Fibroblast of skin of left biceps (primary cell): ENCODE results near the gene SH3BGRL.
A peak's percentile ranks its signal among the peaks of the same experiment; 100 is the strongest.

Experiments
- DNase-seq, 2 experiments: peaks; one replicate each; pipeline ENCODE4 v3.0.0-alpha.2; 2013; ENCODE audit warnings: low read depth in 2 of 2

SH3BGRL gene

DNA sequence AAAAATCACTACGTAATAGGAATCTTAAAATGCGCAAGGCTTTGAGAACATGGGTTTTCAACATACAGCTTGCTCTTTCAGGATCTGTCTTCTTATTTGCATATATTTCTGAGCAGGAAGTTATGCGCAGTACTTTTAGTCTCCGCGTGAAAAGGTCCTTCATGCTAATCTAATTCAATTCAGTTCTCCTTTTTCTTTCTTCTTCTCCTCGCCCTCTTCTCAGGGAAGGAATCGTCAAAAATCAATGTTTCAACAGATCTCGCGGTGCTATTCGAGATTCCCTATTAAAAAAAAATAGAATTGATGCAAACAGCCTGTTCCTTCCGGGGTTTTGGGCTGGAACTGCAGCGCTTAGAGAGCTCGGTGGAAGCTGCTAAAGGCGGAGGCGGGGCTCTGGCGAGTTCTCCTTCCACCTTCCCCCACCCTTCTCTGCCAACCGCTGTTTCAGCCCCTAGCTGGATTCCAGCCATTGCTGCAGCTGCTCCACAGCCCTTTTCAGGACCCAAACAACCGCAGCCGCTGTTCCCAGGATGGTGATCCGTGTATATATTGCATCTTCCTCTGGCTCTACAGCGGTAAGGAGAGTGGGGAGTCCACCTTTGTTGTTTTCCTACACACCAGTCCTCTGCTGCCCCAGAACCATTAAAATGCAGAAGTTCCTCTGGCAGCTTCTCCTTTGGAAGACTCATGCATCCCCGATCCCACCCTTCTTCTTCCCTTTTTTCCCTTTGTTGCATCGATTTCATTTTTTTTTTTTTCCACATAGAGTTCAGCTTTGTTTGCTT lies at the start of gene SH3BGRL, which contains the start of gene HMGN5:
SH3BGRL (plus strand) TSS at position 432 of the 785 bp plus-strand sequence; CDS start at position 531, 99 bp downstream.
HMGN5 (minus strand) TSS at position 243 of the 785 bp plus-strand sequence. CDS start 80,364 bp downstream, outside the sequence.
- peak; percentile 71 to 72 for DNase-seq

DNA sequence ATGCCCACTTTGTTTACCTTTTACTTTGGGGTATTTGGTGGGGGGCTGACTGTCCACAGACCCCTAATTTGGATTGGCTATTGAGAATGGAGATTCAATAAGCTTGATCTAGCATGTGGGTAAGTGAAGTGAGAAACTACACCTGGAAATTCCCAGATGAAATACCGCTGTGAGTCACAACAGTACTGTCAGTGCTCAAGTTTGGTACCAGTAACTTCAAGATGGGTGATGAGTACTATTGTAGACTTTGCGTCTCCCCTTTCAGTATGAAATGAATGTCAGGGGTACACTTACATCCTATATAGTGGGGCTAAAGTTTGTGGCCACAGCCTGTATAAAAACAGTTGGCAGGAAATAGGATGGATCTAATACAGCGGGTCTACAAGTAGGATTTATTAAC lies 33.5 kb upstream of the SH3BGRL start:
- no peak for DNase-seq

GRCh38 chrX:81174286-81174685 lies 27.6 kb upstream of the SH3BGRL start:
- DNase-seq, result no peak

DNA sequence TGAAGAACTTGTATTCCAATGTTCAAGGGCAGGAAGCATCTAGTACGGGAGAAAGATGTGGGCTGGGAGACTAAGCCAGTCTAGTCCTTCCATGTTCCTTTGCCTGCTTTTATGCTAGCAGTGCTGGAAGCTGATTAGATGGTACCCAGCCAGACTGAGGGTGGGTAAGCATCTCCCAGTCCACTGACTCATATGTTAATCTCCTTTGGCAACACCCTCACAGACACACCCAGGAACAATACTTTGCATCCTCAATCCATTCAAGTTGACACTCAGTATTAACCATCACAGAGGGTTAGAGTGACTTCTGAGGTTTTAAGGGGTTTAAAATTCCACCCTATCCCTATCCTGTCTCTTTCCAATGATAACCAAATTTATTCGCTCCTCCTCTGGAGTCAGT lies 6.6 kb upstream of the SH3BGRL start:
- DNase-seq, result no peak

- no peak for DNase-seq
Measured at GRCh38 chrX:81195712-81196111, 6.2 kb upstream of the SH3BGRL start.

GRCh38 chrX:81201071-81201470 lies 831 bp upstream of the SH3BGRL start:
- DNase-seq, result no peak

GRCh38 chrX:81202456-81202819 lies 536 bp downstream of the SH3BGRL start:
- no peak for DNase-seq

- no peak for DNase-seq
Measured at GRCh38 chrX:81202943-81203342, 1.0 kb downstream of the SH3BGRL start.

- DNase-seq, result no peak
Measured at GRCh38 chrX:81205551-81205950, 3.6 kb downstream of the SH3BGRL start.

DNA sequence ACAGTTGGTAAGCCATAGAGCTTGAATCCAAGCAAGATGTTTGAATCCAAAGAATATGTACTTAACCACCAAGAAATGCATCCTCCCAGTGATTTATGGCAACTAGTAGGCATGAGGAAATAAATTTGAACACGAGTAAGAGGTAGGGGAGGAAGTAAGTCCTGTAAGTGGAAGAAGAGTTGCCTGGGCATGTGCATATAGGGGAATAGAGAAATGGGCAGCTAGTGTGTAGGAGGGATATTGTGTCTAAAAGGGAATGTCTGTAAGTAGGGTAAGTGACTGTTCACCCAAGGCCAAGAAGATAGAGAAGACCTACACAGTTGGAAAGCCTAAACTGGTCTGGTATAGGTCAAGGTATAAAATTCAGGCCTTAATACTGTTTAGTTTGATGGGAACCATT lies 4.6 kb downstream of the SH3BGRL start:
- DNase-seq, result no peak

DNA sequence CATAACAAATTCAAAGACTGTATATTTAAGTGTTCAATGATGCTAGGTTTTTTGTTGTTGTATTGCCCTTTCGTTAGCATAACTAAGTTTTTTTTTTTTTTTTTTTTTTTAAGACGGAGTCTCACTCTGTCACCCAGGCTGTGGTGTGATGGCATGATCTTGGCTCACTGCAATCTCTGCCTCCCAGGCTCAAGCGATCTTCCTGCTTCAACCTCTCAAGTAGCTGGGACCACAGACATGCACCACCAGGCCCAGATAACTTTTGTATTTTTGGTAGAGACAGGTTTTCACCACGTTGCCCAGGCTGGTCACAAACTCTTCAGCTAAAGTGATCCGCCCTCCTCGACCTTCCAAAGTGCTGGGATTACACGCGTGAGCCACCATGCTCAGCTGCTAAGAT lies 7.0 kb downstream of the SH3BGRL start:
- DNase-seq, result no peak

GRCh38 chrX:81215685-81216084 lies 13.8 kb downstream of the SH3BGRL start:
- no peak for DNase-seq

GRCh38 chrX:81229229-81229628 lies 27.3 kb downstream of the SH3BGRL start:
- DNase-seq, result no peak

DNA sequence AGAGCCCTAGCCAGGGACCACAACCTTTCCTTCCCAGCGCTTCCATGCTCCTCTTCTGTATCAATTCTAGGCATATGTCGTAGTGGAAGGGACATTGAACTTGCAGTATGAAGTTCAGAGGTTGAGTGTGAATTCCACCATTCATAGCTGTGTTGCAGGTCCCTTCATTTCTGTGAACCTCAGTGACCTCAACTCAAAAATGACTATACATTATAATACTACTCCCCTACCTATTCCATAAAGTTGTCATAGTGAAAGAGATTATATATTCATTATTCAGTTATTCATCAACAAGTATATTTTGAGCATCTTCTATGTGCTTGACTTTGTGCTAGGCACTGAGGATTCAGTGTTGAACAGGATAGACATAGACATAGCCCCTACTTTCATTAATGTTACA lies 28.0 kb downstream of the SH3BGRL start:
- no peak for DNase-seq

DNA sequence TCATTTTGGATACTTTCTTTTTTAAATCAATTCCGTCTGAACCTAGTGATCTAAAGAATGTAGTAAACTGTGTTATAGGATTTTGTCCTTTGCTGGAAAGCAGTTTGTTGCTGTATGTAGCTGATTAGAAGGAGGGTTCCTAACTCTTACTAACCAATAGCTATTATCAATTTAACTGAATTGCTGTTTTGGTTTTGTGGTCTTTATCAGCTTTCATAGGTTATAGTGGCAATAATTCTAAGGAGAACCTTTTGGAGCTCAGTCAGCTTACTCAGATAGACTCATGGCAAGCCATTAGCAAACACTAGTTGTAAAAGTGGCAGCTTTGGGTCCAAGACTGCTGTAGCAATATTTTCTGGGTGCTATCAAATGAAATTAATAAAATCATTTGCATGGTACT lies 29.6 kb downstream of the SH3BGRL start:
- no peak for DNase-seq

DNA sequence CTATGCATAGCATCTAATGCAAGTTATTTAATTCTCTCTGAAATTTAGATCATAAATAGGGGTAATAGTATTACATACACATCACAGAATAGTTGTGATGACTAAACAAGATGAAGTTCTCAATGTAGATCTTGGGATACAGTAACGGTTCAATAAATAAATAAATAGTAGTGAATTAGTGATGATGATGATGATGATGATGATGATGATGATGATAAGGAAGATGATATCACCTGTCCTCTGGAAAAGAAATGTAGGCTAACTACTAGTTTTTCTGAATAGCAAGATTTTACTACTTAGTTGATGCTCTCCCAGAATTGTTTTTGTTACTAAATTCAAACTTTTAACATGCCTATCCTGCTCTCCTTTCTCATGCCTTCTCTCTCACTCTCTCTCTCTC lies 30.3 kb downstream of the SH3BGRL start:
- DNase-seq, result no peak

GRCh38 chrX:81237516-81237915 lies 35.6 kb downstream of the SH3BGRL start:
- DNase-seq, result no peak

- no peak for DNase-seq
Measured at GRCh38 chrX:81238166-81238565, 36.3 kb downstream of the SH3BGRL start.

GRCh38 chrX:81240701-81241331 lies 38.9 kb downstream of the SH3BGRL start:
- DNase-seq, result no peak

DNA sequence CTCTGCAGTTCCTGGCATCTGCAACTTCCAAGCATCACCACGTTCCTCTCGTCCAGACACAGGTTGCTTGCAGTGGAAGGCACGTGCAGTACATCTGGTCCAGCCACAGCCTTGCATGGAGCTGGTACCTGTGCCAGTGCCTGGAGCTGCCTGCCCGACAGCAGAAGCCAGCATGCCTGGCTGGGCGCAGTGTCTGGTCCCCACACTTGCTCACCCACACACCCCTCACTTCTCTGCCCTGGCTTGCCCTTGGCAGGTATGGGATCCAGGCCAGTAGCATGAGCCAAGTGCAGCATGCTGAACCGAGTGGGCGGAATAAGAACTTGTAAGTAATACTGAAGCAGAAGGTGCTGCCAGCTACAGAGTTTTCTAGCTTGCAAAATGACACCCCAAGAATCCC lies 39.9 kb downstream of the SH3BGRL start:
- no peak for DNase-seq

GRCh38 chrX:81255876-81256275 lies 54.0 kb downstream of the SH3BGRL start:
- DNase-seq, result no peak

DNA sequence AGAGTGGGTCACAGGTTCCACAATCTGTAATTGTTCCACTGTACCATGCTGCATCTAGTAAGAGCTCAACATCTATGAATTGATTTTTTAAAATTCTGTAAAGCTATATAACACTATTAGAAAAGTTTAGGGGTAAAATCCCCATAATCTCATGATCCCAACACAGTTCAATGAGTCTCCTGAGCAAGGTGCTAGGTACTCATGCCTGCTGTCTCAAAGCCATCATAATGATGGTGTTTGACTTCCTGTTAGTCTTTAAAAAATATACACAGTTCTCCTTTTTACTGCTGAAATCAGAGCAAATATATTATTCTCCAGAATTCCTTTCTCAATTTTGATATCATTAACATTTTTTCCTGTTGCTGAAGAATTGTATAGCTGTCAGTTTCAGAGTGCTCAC lies 55.9 kb downstream of the SH3BGRL start:
- DNase-seq, result no peak

- peak; percentile 31 to 41 for DNase-seq
Measured at GRCh38 chrX:81259020-81259713, 57.3 kb downstream of the SH3BGRL start.
